ENCODE results near the gene TGFB3.

DNA sequence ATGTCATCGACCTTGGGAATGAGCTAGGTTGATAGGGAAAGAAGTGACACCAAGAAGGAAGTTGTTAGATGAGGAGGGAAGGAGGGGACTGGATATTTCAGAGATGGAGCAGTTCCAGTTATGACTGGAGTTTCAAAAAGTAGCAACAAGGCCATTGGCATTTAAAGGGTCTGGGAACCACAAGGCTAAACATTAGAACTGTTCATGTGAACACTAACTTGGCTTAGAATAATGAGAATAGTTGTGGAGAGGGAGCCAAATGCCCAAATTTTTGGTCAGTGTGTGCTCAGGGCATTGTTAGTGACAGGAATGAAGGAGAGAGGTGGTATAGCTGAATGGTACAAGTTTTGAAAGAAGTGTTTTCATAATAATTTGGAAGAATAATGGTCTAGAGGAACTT is 20.6 kb upstream of the TGFB3 start:
- no peak for TF ChIP-seq CTCF (IDR thresholded peaks at IDR 0.05)
- TF ChIP-seq POLR2A (IDR thresholded peaks at IDR 0.05) = no peak
